Stimulated activated effector memory CD8-positive, alpha-beta T cell treated with anti-CD3 and anti-CD28 coated beads, Interleukin-12 subunit alpha, Interleukin-12 subunit beta, amount 100 ng/mL, for 72 hours (primary cell): ENCODE results near the gene IL11.

Source experiments
- ATAC-seq: fragments of 150-1000 bp; cut with Tn5 transposase; 2 replicates; pipeline ENCODE4 v1.10.0; 2021
- DNase-seq, 2 donors: peaks; one replicate each; pipeline ENCODE4 v3.0.0; 2021 to 2022; ENCODE audit warnings: low spot score in 2 of 2
- H3K27ac Mint-ChIP-seq: one replicate; pipeline ENCODE4 v1.8.0; 2022; ENCODE audit warnings: mild to moderate bottlenecking, mixed read lengths
- H3K36me3 Mint-ChIP-seq: one replicate; pipeline ENCODE4 v1.8.0; 2022; ENCODE audit warnings: mild to moderate bottlenecking, mixed read lengths
- H3K4me1 Mint-ChIP-seq: one replicate; pipeline ENCODE4 v1.8.0; 2022; ENCODE audit warnings: mixed read lengths
- H3K4me3 Mint-ChIP-seq: one replicate; pipeline ENCODE4 v1.8.0; 2022; ENCODE audit warnings: mild to moderate bottlenecking, mixed read lengths
- H3K9me3 Mint-ChIP-seq: one replicate; pipeline ENCODE4 v1.8.0; 2022; ENCODE audit warnings: mixed read lengths

Gene IL11

DNA sequence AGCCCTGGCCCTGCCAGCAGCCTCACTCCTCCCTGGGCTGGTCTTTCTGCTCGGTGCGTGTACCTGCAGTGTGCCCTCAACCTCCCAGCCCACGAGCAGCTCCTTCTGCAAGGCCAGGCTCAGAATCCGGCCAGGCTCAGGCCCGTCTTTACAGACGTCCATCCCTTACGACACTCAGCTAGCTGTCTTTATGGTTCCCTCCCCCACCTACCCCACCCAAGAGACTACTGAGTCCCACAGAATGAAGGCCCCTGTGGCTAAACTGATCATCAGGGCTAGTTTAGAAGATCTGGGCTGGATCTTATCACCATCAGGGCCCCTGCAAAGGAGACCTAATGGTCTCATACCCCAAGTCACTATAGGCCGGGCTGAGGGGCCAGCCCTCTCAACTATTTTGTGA is 55.9 kb downstream of the IL11 start:
- no peak for ATAC-seq
- Mint-ChIP-seq H3K4me3 (no peak overlapping the region), H3K27ac (peak overlapping the region; percentile 76), H3K4me1 (no peaks in the 10 kb centered on the region), H3K9me3 (no peaks in the 10 kb centered on the region), H3K36me3 (peaks cover 5% of the 10 kb centered on the region)
- DNase-seq = no peak
